ENCODE measurements around the gene ABO. TPM values are rescaled to one million over a fixed set of nuclear protein-coding genes. Genes with fewer than 3 reads are reported as not detected.
"Not testable (repeated sequence)": the region's sequence is repeated elsewhere in the genome, so short reads cannot be mapped to it uniquely, and the experiment has no call there.

Gene ABO
- total RNA-seq, 2 donors from 2014 or later: 3.9 to 9.2 TPM

DNA sequence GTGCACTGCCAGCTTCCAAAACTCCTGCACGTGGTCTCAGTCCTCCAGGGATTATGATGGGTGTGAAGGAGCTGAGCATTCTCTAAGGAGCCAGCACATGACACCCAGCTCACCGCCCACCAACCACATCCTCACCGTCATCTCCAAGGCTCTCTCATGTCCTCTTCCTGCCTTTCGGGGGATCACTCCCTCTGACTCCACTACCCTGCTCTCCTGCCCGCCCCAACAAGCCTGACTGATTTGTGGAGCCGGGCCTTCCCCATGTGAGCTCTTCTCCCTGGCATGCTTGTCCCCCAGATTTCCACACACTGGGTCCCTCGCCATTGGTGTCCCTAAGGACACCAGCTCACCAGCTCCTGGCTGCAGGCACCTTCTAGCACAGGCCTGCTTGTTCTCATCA lies 1.9 kb downstream of the ABO start:
- intact Hi-C loops (cut with DNase I): no loop called here
- ATAC-seq (no peak), DNase-seq (no peak)
- no peaks in the 10 kb centered on the region for H3K27me3 ChIP-seq
- H3K27ac ChIP-seq: no peak overlapping the region
- H3K4me1 ChIP-seq: peaks cover 49% of the 10 kb centered on the region
- WGBS, 2 donors: 74 to 91% methylated on average over 7 of the region's 7 CpGs
- H3K36me3 ChIP-seq (replicated peaks in 1 of 2; ENCODE audit: insufficient read depth in 1 of 2, low read depth in 2 of 2): no peaks in the 10 kb centered on the region
- no peak overlapping the region for H3K4me3 ChIP-seq
- TF ChIP-seq POLR2A (IDR thresholded peaks at IDR 0.05): no peak
- TF ChIP-seq, protein P1, sequence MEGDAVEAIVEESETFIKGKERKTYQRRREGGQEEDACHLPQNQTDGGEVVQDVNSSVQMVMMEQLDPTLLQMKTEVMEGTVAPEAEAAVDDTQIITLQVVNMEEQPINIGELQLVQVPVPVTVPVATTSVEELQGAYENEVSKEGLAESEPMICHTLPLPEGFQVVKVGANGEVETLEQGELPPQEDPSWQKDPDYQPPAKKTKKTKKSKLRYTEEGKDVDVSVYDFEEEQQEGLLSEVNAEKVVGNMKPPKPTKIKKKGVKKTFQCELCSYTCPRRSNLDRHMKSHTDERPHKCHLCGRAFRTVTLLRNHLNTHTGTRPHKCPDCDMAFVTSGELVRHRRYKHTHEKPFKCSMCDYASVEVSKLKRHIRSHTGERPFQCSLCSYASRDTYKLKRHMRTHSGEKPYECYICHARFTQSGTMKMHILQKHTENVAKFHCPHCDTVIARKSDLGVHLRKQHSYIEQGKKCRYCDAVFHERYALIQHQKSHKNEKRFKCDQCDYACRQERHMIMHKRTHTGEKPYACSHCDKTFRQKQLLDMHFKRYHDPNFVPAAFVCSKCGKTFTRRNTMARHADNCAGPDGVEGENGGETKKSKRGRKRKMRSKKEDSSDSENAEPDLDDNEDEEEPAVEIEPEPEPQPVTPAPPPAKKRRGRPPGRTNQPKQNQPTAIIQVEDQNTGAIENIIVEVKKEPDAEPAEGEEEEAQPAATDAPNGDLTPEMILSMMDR (IDR thresholded peaks at IDR 0.05): no peak
- H3K9me3 ChIP-seq: no peaks in the 10 kb centered on the region

DNA sequence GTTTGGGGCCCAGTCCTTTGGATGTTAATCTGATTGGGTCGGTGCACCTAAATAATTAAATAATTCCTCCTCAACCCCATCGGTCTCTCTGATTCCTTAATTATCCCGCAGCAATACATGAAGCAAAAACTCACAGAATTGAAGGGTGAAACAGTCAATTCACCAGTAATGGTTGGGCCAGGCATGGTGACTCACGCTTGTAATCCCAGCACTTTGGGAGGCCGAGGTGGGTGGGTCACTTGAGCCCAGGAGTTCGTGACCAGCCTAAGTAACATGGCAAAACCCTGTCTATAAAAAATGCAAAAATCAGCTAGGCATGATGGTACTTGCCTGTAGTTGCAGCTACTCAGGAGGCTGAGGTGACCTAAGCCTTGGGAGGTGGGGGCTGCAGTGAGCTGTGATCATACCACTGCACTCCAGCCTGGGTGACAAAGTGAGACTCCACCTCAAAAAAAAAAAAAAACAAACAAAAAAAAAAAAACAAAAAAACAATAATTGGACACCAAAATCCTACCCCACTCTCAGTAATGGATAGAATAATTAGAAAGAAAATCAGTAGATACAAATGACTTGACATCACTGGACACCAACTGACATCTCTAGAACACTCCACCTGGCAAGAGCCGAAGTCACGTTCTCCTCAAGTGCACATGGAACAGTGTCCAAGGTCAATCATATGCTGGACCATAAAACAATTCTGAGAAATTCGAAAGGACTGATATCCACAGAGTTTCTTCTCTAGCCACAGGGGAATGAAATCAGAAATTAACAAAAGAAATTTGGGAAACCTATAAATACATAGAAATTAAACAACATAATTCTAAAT lies 5.3 kb downstream of the ABO start:
- H3K27ac ChIP-seq: no peak overlapping the region
- H3K36me3 ChIP-seq (replicated peaks in 1 of 2; ENCODE audit: insufficient read depth in 1 of 2, low read depth in 2 of 2): no peaks in the 10 kb centered on the region
- peaks cover 48% of the 10 kb centered on the region for H3K4me1 ChIP-seq
- TF ChIP-seq, protein P1 (IDR thresholded peaks at IDR 0.05): no peak
- TF ChIP-seq POLR2A (IDR thresholded peaks at IDR 0.05): no peak
- H3K9me3 ChIP-seq: no peaks in the 10 kb centered on the region
- ATAC-seq (no peak), DNase-seq (peak in 1 of 4 donors; percentile 8)
- intact Hi-C loops (cut with DNase I): no loop called here
- WGBS, 2 donors: 36 to 42% methylated on average over 9 of the region's 9 CpGs
- no peaks in the 10 kb centered on the region for H3K27me3 ChIP-seq
- no peak overlapping the region for H3K4me3 ChIP-seq

DNA sequence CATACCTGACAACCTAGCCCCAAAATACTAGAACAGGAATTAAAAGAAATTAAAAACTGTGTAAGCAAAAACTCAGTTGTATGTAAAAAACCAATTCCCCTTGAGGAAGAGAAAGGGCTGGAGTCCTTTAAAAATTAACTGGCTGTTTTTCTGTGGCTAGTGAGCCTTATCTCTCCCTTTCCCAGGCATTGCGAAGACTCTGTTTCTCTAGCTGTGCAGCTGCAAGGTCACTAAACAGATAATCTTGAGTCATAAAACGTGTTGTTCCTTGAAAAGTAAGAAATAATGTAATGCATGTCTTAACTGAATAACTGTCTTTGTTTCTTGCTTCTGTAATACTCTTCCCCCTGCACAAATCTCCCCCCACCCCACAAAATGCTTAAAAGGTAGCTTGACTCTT lies 5.9 kb downstream of the ABO start:
- intact Hi-C loops (cut with DNase I): not testable (repeated sequence)
- peak overlapping the region in 3 of 4 donors; percentile 25 to 46 (median 45) for H3K27ac ChIP-seq

DNA sequence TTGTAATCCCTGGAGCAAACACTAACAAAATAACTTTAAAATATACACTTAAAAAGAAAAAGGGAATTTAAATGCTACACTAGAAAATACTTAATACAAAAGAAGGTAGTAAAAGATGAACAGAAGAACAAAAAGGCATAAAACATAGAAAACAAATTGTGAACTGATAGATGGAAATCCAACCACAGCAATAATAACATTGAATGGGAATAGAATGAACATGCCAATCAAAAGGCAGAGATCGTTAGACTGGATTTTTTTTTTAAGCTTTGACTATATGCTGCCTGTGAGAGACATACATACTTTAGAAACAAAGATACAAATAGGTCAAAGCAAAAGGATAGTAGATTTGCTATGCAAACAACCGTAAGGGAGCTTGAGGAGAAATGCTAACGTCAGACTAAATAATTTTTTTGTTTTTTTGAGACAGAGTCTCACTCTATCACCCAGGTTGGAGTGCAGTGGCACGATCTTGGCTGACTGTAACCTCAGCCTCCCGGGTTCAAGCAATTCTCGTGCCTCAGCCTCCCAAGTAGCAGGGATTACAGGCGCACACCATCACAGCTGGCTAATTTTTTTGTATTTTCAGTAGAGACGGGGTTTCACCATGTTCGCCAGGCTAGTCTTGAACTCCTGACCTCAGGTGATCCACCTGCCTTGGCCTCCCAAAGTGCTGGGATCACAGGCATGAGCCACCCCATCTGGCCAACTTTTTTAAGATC lies 6.5 kb downstream of the ABO start:
- Histone ChIP-seq H3K27me3 (no peaks in the 10 kb centered on the region), H3K4me3 (no peak overlapping the region), H3K9me3 (no peaks in the 10 kb centered on the region), H3K36me3 (replicated peaks in 1 of 2; ENCODE audit: insufficient read depth in 1 of 2, low read depth in 2 of 2) (no peaks in the 10 kb centered on the region), H3K27ac (peak overlapping the region in 3 of 4 donors; percentile 25 to 46 (median 45)), H3K4me1 (peaks cover 36% of the 10 kb centered on the region)
- ATAC-seq: no peak
- no peak for DNase-seq
- TF ChIP-seq, protein P1 (IDR thresholded peaks at IDR 0.05): no peak
- TF ChIP-seq POLR2A (IDR thresholded peaks at IDR 0.05): no peak
- 35 to 38% methylated on average over 9 of the region's 9 CpGs for WGBS, 2 donors
- intact Hi-C loops (cut with DNase I): no loop called here

More for the DNA sequence above, 5.9 kb downstream of the ABO start:
- 8 to 11% methylated on average over 2 of the region's 2 CpGs for WGBS, 2 donors
- peaks cover 43% of the 10 kb centered on the region for H3K4me1 ChIP-seq
- ATAC-seq; H3K9me3 ChIP-seq; H3K4me3 ChIP-seq; H3K36me3 ChIP-seq (replicated peaks in 1 of 2; ENCODE audit: insufficient read depth in 1 of 2, low read depth in 2 of 2); H3K27me3 ChIP-seq; DNase-seq: not testable (repeated sequence)

GRCh38 chr9:133264235-133264764 lies 10.7 kb downstream of the ABO start:
- H3K9me3 ChIP-seq: no peaks in the 10 kb centered on the region
- DNase-seq: no peak
- H3K4me1 ChIP-seq: peaks cover 18% of the 10 kb centered on the region
- H3K4me3 ChIP-seq: no peak overlapping the region
- H3K27me3 ChIP-seq: no peaks in the 10 kb centered on the region
- no peak for ATAC-seq
- no peaks in the 10 kb centered on the region for H3K36me3 ChIP-seq (replicated peaks in 1 of 2; ENCODE audit: insufficient read depth in 1 of 2, low read depth in 2 of 2)
- intact Hi-C loops (cut with DNase I): no loop called here
- TF ChIP-seq POLR2A (IDR thresholded peaks at IDR 0.05): no peak
- TF ChIP-seq, protein P1 (IDR thresholded peaks at IDR 0.05): no peak
- H3K27ac ChIP-seq: no peak overlapping the region
- WGBS, 2 donors: 74 to 81% methylated on average over 8 of the region's 8 CpGs
